Activated CD4-positive, alpha-beta memory T cell treated with anti-CD3 and anti-CD28 coated beads for 36 hours (primary cell): ENCODE results near the gene PORCN. TPM values are rescaled to one million over a fixed set of nuclear protein-coding genes. Genes with fewer than 3 reads are reported as not detected.

Experiments
- CTCF ChIA-PET: fragments of 350-600 bp; sonication (Branson Sonifier 250); formaldehyde crosslinking; loops from one replicate; lab custom pipeline; 2021; ENCODE audit warnings: antibody characterized with exemption, inconsistent platforms; lab: Charles Lee
- POLR2A ChIA-PET: fragments of 350-600 bp; sonication (Branson Sonifier 250); formaldehyde crosslinking; loops from one replicate; lab custom pipeline; 2021; ENCODE audit warnings: antibody characterized with exemption; lab: Charles Lee
- DNase-seq: peaks from one replicate; pipeline ENCODE4 v3.0.0-alpha.2; 2020
- H3K27ac Mint-ChIP-seq: one replicate; pipeline ENCODE4 v1.8.0; 2021; ENCODE audit warnings: mixed read lengths
- H3K27me3 Mint-ChIP-seq: one replicate; pipeline ENCODE4 v1.8.0; 2021; ENCODE audit warnings: mixed read lengths
- H3K36me3 Mint-ChIP-seq: one replicate; pipeline ENCODE4 v1.8.0; 2021; ENCODE audit warnings: mixed read lengths
- H3K4me1 Mint-ChIP-seq: one replicate; pipeline ENCODE4 v1.8.0; 2021; ENCODE audit warnings: low read depth, mixed read lengths
- H3K4me3 Mint-ChIP-seq: one replicate; pipeline ENCODE4 v1.8.0; 2021; ENCODE audit warnings: mild to moderate bottlenecking, mixed read lengths
- H3K9me3 Mint-ChIP-seq: one replicate; pipeline ENCODE4 v1.8.0; 2021; ENCODE audit warnings: mixed read lengths
- intact Hi-C: fragments of 100-400 bp; cut with micrococcal nuclease; formaldehyde crosslinking; loops from one replicate; pipeline ENCODE4 v1.15.1; 2023
- total RNA-seq, 2 experiments: library from RNA; stranded (reverse); gene quantifications; one replicate each; pipeline ENCODE4 v1.2.3, GENCODE V29; 2021

Gene PORCN
- total RNA-seq, 2 experiments from 2014 or later: 7.1 to 7.7 TPM

DNA sequence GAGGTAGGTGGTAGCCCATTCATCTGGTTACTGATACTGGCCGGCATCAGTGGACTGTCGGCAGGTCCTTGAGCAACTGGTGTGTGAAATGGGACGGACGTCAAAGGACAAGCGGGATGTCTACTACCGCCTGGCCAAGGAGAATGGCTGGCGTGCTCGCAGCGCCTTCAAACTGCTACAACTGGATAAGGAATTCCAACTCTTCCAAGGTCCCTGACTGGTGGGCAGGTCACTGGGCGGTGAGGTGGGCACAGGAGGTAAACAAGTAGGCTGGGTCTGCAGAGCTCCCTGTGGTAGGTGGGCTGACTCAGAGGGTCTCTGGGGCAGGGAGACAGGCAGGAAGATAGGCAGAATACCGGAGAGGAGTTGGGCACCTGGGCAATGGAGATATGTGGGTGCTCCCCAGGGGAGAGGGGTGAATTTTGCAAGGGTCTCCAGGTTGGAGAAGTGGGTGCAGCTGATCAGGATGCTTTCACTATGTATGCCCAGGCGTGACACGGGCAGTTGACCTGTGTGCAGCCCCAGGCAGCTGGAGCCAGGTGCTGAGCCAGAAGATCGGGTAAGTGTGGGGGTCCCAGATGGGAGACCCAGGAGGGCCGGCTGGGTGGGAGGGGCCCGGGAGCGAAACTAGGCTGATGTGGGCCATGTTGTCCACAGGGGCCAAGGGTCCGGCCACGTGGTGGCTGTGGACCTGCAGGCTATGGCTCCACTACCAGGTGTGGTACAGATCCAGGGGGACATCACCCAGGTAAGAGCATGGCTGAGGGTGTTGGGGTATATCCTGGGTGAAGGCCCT lies 30.6 kb upstream of the PORCN start:
- DNase-seq: no peak
- H3K4me1 Mint-ChIP-seq: peaks cover 33% of the 10 kb centered on the region
- ChIA-PET CTCF (no interaction called here), POLR2A (no interaction called here)
- peak overlapping the region; percentile 13 for H3K27ac Mint-ChIP-seq
- intact Hi-C loops: loop anchor here (5.0 kb wide), 1 partner anchor 44 kb away; the partner anchor contains the start of gene EBP
- H3K36me3 Mint-ChIP-seq: peaks cover 25% of the 10 kb centered on the region
- no peak overlapping the region for H3K4me3 Mint-ChIP-seq
- H3K9me3 Mint-ChIP-seq: no peaks in the 10 kb centered on the region
- H3K27me3 Mint-ChIP-seq: no peaks in the 10 kb centered on the region

GRCh38 chrX:48478806-48479205 lies 30.0 kb upstream of the PORCN start:
- Mint-ChIP-seq H3K4me3 (no peak overlapping the region), H3K27ac (peak overlapping the region; percentile 3), H3K36me3 (peaks cover 26% of the 10 kb centered on the region), H3K27me3 (no peaks in the 10 kb centered on the region), H3K4me1 (peaks cover 33% of the 10 kb centered on the region), H3K9me3 (no peaks in the 10 kb centered on the region)
- ChIA-PET POLR2A (no interaction called here), CTCF (no interaction called here)
- intact Hi-C loops: loop anchor here (5.0 kb wide), 1 partner anchor 43 kb away; the partner anchor contains the start of gene EBP
- DNase-seq: no peak

DNA sequence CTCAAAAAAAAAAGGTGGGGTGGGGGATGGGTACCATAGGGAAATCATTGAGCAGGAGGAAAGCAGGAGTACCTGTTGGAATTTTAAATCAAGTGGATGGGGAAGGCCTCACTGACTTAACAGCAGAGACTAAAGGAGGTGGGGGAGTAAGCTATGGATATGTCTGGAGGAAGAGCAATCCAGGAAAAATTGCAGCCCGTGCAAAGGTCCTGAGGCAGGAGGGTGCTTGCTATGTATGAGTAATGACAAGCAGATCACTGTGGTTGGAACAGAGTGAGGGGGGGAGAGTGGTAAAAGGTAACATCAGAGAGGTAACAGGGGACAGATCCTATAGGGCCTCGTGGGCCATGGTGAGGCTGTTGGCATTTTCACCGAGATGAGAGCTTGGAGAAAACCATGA lies 28.6 kb upstream of the PORCN start:
- H3K27me3 Mint-ChIP-seq: no peaks in the 10 kb centered on the region
- H3K27ac Mint-ChIP-seq: peak overlapping the region; percentile 70
- intact Hi-C loops: no loop called here
- H3K9me3 Mint-ChIP-seq: no peaks in the 10 kb centered on the region
- POLR2A ChIA-PET: no interaction called here
- H3K4me3 Mint-ChIP-seq: no peak overlapping the region
- peaks cover 26% of the 10 kb centered on the region for H3K36me3 Mint-ChIP-seq
- CTCF ChIA-PET: no interaction called here
- H3K4me1 Mint-ChIP-seq: peaks cover 30% of the 10 kb centered on the region
- no peak for DNase-seq

DNA sequence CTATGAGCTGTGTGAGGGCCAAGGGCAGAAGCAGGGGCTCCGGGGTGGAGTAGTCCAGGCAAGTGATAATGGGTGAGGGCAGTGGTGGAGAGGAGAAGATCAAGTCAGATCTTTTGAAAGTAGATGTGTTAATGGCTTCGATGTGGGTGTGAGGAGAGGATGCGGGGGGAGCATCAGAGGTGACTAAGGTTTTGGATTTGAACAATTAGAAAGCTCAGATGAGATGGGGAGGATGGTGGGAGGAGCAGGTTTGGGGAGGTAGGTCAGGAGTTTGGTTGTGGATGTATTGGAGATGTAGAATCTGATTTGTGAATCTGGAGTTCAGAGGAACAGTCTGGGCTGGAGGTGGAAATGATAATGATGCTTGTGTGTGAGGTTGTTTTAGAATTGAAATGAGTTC lies 28.2 kb upstream of the PORCN start:
- Mint-ChIP-seq H3K27me3 (no peaks in the 10 kb centered on the region), H3K36me3 (peaks cover 26% of the 10 kb centered on the region), H3K27ac (peak overlapping the region; percentile 70), H3K9me3 (no peaks in the 10 kb centered on the region), H3K4me3 (no peak overlapping the region), H3K4me1 (peaks cover 29% of the 10 kb centered on the region)
- POLR2A ChIA-PET: no interaction called here
- CTCF ChIA-PET: no interaction called here
- intact Hi-C loops: no loop called here
- DNase-seq: peak; percentile 18

DNA sequence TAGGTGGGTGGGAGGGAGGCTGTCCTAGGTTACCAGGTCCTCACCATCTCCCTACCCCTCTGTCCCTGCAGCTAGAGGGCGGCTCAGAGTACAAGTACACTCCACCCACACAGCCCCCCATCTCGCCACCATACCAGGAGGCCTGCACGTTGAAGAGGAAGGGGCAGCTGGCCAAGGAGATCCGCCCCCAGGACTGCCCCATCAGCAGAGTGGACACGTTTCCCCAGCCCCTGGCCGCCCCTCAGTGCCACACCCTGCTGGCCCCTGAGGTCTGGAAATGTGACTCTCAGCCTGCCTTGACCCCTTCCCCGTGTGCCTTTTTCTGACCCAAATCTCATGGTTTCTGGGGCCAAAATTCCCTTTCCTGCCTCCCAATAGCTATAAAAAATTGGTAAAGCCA lies 26.3 kb upstream of the PORCN start:
- no peaks in the 10 kb centered on the region for H3K9me3 Mint-ChIP-seq
- peaks cover 24% of the 10 kb centered on the region for H3K36me3 Mint-ChIP-seq
- H3K27ac Mint-ChIP-seq: no peak overlapping the region
- H3K4me1 Mint-ChIP-seq: peaks cover 21% of the 10 kb centered on the region
- POLR2A ChIA-PET: no interaction called here
- no peak overlapping the region for H3K4me3 Mint-ChIP-seq
- H3K27me3 Mint-ChIP-seq: no peaks in the 10 kb centered on the region
- DNase-seq: no peak
- intact Hi-C loops: no loop called here
- CTCF ChIA-PET: no interaction called here

DNA sequence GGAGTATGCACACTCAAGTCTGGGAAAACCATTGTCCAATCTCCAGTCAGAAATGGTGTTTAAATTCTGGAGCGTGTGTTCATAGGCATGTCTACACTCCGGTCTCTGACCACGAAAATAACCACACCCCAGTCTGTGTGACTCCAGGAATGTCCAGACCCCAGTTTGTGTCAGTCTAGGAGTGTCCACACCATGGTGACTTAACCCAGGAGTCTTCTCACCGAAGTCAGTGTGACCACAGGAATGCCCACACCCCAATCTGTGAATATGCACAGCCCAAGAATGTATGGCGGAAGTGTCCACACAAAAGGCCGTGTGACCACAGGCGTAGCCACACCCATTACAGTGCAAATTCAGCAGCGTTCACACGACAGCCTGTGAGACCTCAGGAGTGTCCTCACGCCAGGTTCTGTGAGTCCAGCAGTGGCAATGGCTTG lies 21.4 kb upstream of the PORCN start:
- no peak overlapping the region for H3K27ac Mint-ChIP-seq
- no peak for DNase-seq
- no peak overlapping the region for H3K4me3 Mint-ChIP-seq
- no peaks in the 10 kb centered on the region for H3K4me1 Mint-ChIP-seq
- no peaks in the 10 kb centered on the region for H3K9me3 Mint-ChIP-seq
- peaks cover 3% of the 10 kb centered on the region for H3K36me3 Mint-ChIP-seq
- ChIA-PET CTCF (no interaction called here), POLR2A (interaction anchor here (0.6 kb wide), 1 partner anchor 552 kb away, joined by 3 read pairs; no protein-coding TSS in a partner anchor)
- intact Hi-C loops: no loop called here
- no peaks in the 10 kb centered on the region for H3K27me3 Mint-ChIP-seq

GRCh38 chrX:48488034-48488433 lies 20.8 kb upstream of the PORCN start:
- no peak overlapping the region for H3K27ac Mint-ChIP-seq
- POLR2A ChIA-PET: no interaction called here
- H3K27me3 Mint-ChIP-seq: no peaks in the 10 kb centered on the region
- intact Hi-C loops: no loop called here
- no peaks in the 10 kb centered on the region for H3K9me3 Mint-ChIP-seq
- no peak overlapping the region for H3K4me3 Mint-ChIP-seq
- CTCF ChIA-PET: no interaction called here
- no peak for DNase-seq
- peaks cover 3% of the 10 kb centered on the region for H3K36me3 Mint-ChIP-seq
- H3K4me1 Mint-ChIP-seq: no peaks in the 10 kb centered on the region

GRCh38 chrX:48489296-48489695 lies 19.5 kb upstream of the PORCN start:
- Mint-ChIP-seq H3K4me1 (no peaks in the 10 kb centered on the region), H3K9me3 (no peaks in the 10 kb centered on the region), H3K27ac (no peak overlapping the region), H3K27me3 (no peaks in the 10 kb centered on the region), H3K36me3 (no peaks in the 10 kb centered on the region), H3K4me3 (no peak overlapping the region)
- CTCF ChIA-PET: no interaction called here
- DNase-seq: no peak
- intact Hi-C loops: no loop called here
- POLR2A ChIA-PET: no interaction called here

DNA sequence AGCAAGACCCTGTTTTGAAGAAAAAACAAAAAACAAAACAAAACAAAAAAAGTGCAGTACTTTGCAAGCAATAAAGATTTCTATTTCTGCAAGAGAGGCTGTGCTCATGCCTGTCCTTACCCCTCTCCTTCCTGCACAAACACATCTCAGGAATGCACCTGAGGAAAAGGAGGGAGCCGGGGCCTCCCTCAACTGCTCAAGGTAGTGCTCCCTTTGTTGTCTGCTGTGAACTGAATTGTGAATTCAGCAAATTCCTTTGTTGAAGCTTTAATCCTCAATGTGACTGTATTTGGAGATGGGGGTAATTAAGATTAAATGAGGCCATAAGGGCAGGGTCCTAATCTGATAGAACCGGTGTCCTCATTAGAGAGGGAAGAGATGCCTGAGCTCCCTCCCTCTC lies 18.9 kb upstream of the PORCN start:
- Mint-ChIP-seq H3K27ac (no peak overlapping the region), H3K9me3 (no peaks in the 10 kb centered on the region), H3K36me3 (no peaks in the 10 kb centered on the region), H3K4me3 (no peak overlapping the region), H3K27me3 (no peaks in the 10 kb centered on the region), H3K4me1 (no peaks in the 10 kb centered on the region)
- POLR2A ChIA-PET: no interaction called here
- CTCF ChIA-PET: interaction anchor here (0.8 kb wide), 1 partner anchor 406 kb away, joined by 3 read pairs; no protein-coding TSS in a partner anchor
- DNase-seq: no peak
- intact Hi-C loops: loop anchor here (5.0 kb wide), 1 partner anchor 408 kb away; no protein-coding TSS in a partner anchor

DNA sequence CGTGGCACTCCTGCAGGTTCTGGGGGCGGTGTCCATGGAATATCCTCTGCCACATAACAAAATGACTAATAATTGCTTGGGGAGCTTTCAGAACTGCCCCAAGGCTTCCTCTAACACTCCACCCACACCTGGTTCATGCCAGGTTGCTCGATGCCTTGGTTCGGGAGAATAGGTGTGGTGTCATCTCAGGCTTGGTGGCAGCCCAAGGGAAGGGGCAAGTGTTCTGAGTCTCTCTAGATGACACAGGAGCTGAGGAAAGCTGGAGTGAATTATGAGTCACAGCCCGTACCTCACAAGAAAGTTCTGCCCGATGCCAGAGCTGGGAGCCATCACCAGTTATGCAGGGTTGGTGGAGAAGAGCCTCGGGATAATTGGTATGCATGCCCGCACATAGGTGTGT lies 18.1 kb upstream of the PORCN start:
- Mint-ChIP-seq H3K27ac (no peak overlapping the region), H3K27me3 (no peaks in the 10 kb centered on the region), H3K9me3 (no peaks in the 10 kb centered on the region), H3K4me1 (no peaks in the 10 kb centered on the region), H3K36me3 (no peaks in the 10 kb centered on the region), H3K4me3 (no peak overlapping the region)
- ChIA-PET CTCF (interaction anchor here (0.6 to 0.8 kb wide), 2 partner anchors 407 to 911 kb away, joined by 3 read pairs; no protein-coding TSS in a partner anchor), POLR2A (no interaction called here)
- intact Hi-C loops: loop anchor here (5.0 kb wide), 1 partner anchor 408 kb away; no protein-coding TSS in a partner anchor
- no peak for DNase-seq

- Mint-ChIP-seq H3K27ac (no peak overlapping the region), H3K27me3 (no peaks in the 10 kb centered on the region), H3K4me1 (no peaks in the 10 kb centered on the region), H3K4me3 (no peak overlapping the region), H3K36me3 (no peaks in the 10 kb centered on the region), H3K9me3 (no peaks in the 10 kb centered on the region)
- ChIA-PET CTCF (no interaction called here), POLR2A (no interaction called here)
- intact Hi-C loops: loop anchor here (5.0 kb wide), 1 partner anchor 410 kb away; no protein-coding TSS in a partner anchor
- no peak for DNase-seq
Measured at GRCh38 chrX:48491809-48492208, 17.0 kb upstream of the PORCN start.

GRCh38 chrX:48492293-48492910 lies 16.4 kb upstream of the PORCN start:
- no peaks in the 10 kb centered on the region for H3K4me1 Mint-ChIP-seq
- intact Hi-C loops: loop anchor here (5.0 kb wide), 1 partner anchor 410 kb away; no protein-coding TSS in a partner anchor
- CTCF ChIA-PET: interaction anchor here (1.5 to 1.9 kb wide), 2 partner anchors 17 to 409 kb away, joined by 4 to 5 read pairs; no protein-coding TSS in a partner anchor
- no peak overlapping the region for H3K27ac Mint-ChIP-seq
- no peaks in the 10 kb centered on the region for H3K27me3 Mint-ChIP-seq
- POLR2A ChIA-PET: no interaction called here
- no peaks in the 10 kb centered on the region for H3K36me3 Mint-ChIP-seq
- no peaks in the 10 kb centered on the region for H3K9me3 Mint-ChIP-seq
- no peak overlapping the region for H3K4me3 Mint-ChIP-seq
- no peak for DNase-seq
